OCI-M1 (cell line): Measurements from ENCODE around the gene CSHL1.

ENCODE experiments used
- DNase-seq: peaks from one replicate; lab custom pipeline; 2025; lab: John Stamatoyannopoulos, UW

The CSHL1 gene

GRCh38 chr17:63911041-63911635, at the start of gene CSHL1:
Gene CSHL1, minus strand, starts transcription at chr17:63911258. Its CDS starts 62 bp downstream, at chr17:63911196.
- DNase-seq, result no peak

GRCh38 chr17:63960430-63960829, 49.4 kb upstream of the CSHL1 start:
- DNase-seq, result no peak

DNA sequence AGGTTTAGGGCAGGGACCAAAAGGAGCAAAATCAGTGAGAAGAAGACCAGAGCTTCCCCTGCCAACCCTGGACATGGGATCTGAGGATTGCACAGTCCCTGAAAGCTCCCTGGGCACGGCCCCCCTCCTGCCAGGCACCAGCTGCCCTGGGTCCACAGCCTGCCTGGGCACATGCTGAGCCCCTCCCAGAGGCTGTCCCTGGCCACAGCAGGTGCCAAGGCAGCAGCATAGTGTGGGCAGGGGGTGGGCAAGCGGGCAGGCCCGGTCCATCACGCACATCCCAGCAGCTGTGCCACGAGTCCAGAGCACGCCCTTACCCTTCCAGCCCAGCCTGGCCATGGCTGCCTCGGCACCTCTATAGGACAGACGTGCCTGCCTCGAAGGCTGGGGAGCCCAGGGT, 48.9 kb upstream of the CSHL1 start:
- DNase-seq, result no peak

DNA sequence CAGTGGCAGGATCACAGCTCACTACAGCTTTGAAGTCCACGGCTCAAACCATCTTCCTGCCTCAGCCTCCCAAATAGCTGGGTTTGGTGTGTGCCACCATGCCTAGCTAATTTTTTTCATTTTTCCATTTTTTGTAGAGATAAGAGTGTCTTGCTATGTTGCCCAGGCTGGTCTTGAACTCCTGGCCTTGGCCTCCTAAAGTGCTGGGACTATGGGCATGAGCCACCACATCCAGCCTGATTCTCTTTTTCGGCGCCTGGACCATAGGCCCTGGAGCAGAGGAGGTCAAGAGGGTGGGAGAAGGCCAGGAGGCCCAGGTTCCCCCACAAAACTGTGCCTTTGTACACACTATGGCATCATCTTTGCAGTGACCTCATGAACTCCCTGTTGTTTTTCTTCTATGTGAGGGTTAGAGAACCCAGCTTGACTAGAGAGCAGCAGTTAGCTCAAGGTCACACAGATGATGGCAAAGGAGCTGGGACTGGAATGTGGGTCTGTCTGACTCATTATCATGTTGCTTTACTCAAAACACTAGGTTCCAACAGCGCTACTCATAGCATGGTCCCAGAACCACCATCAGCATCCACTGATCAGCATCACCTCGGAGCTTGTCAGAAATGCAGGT, 45.4 kb upstream of the CSHL1 start:
- DNase-seq, result no peak

DNA sequence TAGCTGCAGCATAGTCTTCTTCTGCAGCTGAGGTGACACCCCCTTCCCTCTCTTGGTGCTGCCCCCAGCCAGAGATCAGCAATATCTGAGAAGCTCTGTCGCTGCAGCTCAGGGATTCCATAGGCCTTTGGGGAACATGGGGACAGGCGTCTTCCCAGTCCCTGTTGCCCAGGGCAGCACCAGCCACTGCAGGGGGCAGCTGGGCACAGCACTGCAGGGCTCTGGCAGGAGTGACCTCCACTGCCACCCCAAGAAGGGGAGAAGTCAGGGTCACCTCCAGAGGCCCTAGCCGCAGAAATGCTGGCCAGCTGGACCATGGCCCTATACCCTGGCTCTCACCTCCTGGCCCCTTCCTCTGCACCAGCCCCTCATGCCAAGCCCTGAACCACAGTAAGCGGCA, 44.7 kb upstream of the CSHL1 start:
- no peak for DNase-seq

DNA sequence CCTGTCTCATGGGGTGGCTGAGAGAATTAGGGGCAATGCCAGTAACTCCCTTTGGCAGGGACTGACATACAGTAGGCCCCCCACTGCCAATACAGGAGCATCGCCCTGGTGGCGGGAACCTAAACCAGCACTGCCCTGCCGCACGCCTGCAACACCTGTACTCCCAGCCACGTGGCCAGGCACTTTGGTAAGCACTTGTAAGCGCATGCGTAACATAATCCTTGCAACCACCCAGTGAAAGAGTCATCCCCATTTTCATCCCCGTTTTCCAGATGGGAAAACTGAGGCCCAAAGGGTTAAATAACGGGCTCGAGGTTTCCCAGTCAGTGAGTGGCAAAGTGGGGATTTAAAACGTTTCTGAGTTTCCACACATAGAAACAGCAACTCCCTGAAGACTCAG, 44.2 kb upstream of the CSHL1 start:
- DNase-seq, result no peak

DNA sequence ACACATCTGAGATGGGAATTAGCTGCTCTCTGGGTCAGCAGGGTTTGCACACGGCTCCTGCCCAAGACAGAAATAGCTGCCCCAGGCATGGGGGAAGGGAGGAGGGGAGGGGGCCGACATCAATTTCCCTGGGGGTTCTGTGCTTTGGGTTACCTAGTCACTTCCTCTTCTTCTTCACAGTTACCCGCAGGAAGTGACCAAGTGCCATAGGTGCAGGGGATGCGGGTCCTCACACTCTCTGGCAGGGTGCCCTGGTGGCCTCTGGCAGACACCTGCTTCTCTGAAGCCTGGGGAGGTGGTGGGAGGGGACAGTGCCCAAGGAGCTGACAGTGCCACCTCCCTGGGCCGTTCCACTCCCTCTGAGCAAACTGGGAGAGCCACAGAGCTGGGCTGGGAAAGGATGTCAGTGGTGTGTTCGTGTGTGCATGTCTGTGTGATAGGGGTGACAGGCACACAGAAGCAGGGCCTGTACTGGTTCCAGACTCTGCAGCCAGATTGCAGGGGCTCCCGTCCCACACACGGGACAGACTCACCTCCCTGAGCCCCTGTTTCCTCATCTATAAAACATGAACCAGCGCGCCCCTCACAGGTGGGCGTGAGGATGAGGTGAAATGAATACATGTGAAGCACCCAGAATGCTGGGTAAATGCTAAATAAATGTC, 43.5 kb upstream of the CSHL1 start:
- DNase-seq, result no peak

GRCh38 chr17:63950940-63951907, 40.2 kb upstream of the CSHL1 start:
- DNase-seq, result no peak

DNA sequence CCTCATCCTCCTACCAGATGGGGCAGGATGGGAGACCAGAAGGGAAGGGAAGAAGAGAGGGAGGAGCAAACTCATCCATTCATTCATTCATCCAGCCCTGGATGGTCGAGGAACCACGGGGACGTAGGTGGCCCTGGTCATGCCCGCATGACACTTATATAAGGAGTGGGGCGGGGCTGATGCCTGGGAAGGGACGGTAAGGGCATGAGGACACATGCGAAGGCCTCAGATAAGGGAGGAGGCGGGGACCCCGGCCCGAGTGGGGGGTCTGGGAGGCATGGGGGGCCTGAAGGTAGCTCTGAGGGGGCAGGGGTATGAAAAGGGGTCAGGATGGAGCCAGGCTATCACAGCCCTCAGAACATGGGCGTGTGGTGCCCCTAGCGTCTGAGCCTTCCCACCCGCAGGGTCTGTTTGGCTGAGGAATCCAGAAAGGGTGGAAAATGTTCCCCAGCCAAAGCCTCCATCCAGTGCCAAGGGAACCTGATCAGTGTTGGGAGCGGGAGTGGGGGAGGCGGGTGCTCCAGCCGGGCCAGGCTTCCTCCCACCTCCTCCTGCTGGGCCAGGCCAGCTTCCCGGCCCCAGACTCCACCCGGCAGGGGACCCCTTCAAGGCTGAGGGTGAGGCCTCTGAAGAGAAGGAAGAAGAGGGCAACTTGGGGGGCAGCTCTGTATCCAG, 38.7 kb upstream of the CSHL1 start:
- DNase-seq, result no peak

GRCh38 chr17:63948521-63948920, 37.5 kb upstream of the CSHL1 start:
- no peak for DNase-seq

GRCh38 chr17:63947711-63948330, 36.8 kb upstream of the CSHL1 start:
- DNase-seq, result no peak

GRCh38 chr17:63946440-63947363, 35.6 kb upstream of the CSHL1 start:
- peak; percentile 69 for DNase-seq

- no peak for DNase-seq
These were observed 34.9 kb upstream of the CSHL1 start for GRCh38 chr17:63945784-63946439.

GRCh38 chr17:63944736-63945499, 33.9 kb upstream of the CSHL1 start:
- no peak for DNase-seq

GRCh38 chr17:63943745-63944144, 32.7 kb upstream of the CSHL1 start:
- no peak for DNase-seq

DNA sequence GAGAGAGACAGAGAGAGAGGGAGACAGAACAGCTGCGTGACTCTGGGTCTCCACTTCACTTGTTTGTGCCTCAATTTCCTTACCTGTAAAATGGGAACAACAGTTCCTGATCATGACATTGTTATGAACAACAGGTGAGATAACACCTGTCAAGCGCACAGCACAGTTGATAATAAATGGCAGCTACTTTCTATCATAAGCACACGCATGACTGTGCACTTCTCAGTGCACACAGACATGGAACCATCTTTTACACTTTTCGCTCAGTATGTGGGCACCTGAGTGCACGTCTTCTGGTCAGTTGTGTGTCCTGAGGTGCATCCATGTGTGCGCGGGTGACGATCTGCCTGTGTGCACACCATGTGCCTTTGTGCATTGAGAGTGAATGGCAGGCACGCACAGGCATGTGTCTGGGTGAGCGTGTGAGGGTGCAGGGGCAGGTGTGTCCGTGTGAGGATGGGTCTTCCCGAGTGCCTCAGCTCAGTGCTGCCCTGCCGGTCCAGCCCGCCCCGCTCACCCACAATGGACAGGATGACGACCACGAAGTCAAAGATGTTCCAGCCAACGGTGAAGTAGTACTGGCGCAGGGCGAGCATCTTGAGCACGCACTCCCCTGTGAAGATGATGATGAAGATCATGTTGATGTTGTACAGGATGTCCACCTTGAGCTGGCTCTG, 31.4 kb upstream of the CSHL1 start:
- DNase-seq, result no peak

DNA sequence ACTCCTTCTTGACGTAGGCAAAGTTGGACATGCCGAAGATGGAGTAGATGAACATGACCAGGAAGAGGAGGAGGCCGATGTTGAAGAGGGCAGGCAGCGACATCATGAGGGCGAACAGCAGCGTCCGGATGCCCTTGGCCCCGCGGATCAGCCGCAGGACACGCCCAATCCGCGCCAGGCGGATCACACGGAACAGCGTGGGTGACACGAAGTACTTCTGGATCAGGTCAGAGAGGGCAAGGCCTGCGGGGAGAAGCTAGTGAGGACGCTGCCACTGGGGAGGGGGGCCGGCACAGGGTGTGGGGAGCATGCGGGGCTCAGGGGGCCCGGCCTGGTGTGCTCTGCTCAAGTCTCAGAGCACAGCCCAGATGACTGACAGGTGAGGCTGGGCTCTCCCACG, 30.7 kb upstream of the CSHL1 start:
- DNase-seq, result no peak

- no peak for DNase-seq
These were observed 30.1 kb upstream of the CSHL1 start for GRCh38 chr17:63941162-63941561.
